Stimulated activated CD8-positive, alpha-beta memory T cell treated with anti-CD3 and anti-CD28 coated beads, Interleukin-4, amount 100 ng/mL, for 1 hour (primary cell): ENCODE data around the gene CYRIA.

ENCODE experiments used
- DNase-seq, 2 donors: peaks; one replicate each; pipeline ENCODE4 v3.0.0-alpha.2; 2020; ENCODE audit warnings: low read depth in 2 of 2, low spot score in 1 of 2

Gene CYRIA

DNA sequence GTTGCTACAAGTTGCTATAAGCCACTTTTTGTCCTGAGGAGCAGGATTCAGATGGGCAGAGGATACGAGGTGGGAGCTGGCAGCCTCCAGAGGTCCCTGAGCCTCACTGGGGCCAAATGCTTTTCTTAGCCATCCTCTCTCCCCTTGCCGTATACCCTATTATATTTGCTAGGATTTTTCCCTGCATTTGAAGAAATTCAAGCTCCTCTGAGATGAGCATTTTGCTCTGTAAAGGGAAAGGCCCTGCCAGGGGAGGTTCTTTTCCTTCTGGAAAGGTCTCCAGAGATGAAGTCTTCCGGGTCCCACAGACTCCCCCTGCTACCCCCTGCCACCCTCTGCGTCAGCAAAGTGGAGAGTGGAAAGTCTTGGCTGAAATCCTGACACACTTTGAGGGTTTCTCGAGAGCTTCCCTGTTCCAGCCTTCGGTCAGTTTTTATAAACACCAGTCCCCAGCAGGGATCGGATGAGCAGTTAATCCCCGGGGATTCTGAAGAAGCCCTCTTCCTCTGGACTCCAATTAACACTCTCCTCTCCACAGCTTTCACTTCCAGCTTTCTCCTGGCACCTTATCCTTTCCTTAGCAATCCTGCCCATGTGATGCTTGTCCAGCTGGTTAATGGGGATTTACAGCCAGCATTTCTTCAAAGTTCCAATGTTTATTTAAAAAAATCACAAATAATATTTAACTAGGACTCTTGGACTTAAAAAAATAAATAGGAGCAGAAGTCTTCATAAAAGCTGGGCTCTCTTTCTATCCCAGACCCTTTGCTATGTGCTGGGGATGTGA lies 13.1 kb downstream of the CYRIA start:
- DNase-seq, result no peak

DNA sequence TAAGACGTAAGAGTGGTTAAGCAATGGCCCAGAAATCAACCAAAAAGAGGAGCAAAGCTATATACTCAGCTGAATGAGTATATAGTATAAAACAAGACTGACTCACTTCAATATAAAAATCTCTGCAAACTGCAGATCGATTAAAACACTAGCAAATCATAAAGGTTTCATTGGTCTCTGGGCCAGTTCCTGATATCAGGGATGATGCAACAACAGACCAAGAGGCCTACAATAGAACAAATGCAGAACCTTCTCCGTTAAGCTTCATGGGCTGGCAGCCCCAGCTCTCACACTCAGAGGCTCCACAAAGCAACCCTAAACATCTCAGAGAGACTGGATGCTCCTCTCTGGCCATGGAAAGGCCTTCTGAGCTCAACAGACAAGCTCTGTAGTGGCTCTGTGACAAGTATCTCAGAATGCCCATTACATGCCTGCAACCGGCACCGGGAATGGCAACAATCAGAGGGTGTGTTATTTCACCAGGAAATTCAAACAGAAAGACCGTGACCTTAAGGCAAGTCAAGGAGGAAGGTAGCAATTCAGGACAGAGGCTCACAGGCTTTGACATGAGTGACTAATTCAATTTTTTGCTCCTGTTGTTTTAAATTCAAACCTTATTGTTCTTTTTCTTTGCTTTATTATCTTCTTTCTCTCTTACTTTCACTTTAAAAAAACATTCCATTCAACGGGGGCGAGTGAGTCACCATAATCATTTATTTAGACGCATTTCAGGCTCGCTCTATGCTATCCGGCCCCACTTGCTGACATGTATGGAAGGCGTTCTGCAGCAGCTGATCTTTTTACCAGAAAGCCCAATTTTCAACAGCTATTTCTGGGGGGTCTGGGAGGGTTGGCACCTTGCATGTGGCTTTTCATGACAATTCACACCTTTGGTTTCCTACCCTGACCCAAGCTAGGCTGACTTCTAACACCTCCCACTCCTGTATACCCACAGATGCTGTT lies 15.1 kb downstream of the CYRIA start:
- DNase-seq, result no peak

- DNase-seq, result no peak
Observed at GRCh38 chr2:16649353-16650286, 16.0 kb downstream of the CYRIA start.

- DNase-seq, result no peak
Observed at GRCh38 chr2:16647992-16648617, 17.5 kb downstream of the CYRIA start.

GRCh38 chr2:16645775-16646559 lies 19.7 kb downstream of the CYRIA start:
- DNase-seq, result no peak

DNA sequence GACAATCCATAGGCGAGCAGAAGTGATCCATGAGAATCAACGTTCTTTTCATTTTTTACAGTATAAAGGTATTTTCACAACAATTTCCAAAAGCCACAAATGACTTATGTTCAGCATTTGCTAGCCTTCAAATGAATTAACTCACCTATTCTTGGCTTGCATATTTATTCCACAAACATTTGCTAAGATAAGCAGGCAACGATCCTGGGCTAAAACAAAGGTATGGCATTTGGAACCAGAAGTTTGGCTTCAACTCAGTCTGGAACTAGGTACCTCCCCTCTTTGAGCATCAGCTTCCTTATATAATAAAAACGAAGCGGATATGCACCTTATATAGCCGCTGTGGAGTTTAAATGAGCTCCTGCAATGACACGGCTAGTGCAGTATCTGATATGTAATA lies 20.5 kb downstream of the CYRIA start:
- no peak for DNase-seq

- no peak for DNase-seq
Observed at GRCh38 chr2:16644221-16644925, 21.3 kb downstream of the CYRIA start.

- no peak for DNase-seq
Observed at GRCh38 chr2:16643099-16643498, 22.5 kb downstream of the CYRIA start.

DNA sequence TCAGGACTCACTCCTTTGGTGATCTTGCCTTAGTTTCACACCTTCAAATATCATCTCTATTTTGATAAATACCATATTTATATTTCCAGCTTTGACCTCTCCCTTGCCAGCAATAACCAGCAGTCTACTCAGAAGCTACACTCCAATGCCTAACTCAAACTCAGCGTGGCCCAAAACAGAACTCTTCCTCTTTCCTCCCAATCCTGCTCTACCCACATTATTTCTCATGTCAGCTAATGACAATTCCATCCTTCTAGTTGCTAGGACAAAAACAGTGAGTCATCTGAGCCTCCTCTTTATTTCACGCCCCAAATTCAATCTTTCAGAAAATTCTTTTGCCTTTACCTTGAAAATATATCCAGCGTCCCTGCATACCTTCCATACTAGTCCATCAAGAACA lies 23.5 kb downstream of the CYRIA start:
- DNase-seq, result no peak

- no peak for DNase-seq
Observed at GRCh38 chr2:16641509-16641908, 24.1 kb downstream of the CYRIA start.

DNA sequence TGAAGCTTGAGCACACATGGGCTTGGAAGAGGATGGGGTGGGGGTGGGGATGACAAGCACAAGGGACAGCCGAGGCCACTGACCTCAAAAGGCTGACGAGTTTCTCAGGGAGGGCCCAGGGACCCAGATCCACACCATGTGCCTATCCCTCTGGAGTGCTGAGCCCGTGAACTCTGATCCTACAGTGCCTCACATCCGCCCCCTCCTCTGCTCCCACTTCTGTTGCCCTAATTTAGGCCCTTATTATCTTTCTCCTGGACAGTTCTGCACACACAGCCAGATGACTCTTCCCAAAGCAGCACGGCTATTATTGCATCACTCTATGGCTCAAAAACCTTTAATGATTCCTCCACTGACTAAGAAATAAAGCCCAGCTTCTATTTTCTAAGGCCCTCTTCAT lies 24.8 kb downstream of the CYRIA start:
- DNase-seq, result no peak

- no peak for DNase-seq
Observed at GRCh38 chr2:16640001-16640700, 25.5 kb downstream of the CYRIA start.

- no peak for DNase-seq
Observed at GRCh38 chr2:16639431-16639830, 26.2 kb downstream of the CYRIA start.

DNA sequence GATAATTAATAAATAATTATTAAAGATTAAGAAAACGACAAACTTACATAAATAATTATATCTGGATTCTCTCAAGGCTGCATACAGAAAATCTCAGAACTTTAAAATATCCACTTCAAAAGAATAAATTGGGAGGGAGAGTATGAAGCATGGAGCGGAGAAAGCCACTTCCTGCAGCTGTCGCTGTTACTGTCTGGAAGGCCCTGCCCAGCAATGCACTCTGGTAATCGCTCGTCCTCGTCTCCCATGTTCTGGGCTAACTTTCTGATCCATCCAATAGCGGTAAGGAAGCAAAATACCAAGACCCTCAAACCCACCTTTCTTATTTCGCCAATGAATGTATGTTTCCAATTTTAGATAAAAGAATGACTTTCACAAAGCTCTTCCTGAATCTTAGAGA lies 26.7 kb downstream of the CYRIA start:
- DNase-seq, result no peak

GRCh38 chr2:16637304-16637703 lies 28.3 kb downstream of the CYRIA start:
- DNase-seq, result no peak

- no peak for DNase-seq
Observed at GRCh38 chr2:16635791-16636699, 29.6 kb downstream of the CYRIA start.

DNA sequence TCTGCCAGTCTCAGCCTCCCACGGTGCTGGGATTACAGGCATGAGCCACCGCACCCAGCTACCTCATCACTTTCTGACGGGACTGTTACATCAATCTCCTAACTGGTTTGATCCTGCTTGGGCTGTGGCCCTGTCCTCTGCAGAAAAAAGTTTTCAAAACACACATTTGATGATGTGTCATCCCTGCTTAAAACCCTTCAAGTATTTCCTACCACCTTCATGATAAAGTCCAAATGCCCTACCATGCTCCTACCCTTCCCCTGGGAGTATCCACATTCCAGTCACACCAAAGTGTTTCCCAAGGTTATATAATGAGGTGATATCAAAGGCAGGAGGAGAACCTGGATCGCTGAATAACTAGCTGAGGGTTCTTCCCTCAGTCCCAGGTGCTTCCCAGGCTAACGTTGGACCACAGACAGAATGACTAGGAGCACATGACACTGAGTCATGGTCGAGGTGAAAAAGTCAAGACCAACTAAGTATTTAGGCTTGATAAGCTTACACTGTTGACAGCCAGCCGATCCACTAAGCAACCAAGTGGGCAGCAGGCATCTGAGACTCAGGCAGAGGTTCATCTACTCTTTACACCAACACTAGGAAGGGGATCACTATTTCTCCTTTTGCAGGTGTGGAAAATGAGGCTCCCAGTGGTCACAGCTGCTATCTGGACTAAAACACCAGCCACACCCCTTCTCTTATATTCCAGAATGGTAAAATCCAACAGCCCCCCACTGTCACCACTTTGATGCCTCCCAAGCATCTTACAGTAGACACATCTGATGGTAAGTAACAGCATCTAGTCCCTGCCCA lies 31.8 kb downstream of the CYRIA start:
- DNase-seq, result no peak
